GM18508 (cell line): ENCODE data around the gene MORF4L1.
"Not testable (repeated sequence)": the region's sequence is repeated elsewhere in the genome, so short reads cannot be mapped to it uniquely, and the experiment has no call there.

Experiments used
- ATAC-seq: cut with Tn5 transposase; IDR thresholded peaks from one replicate; pipeline ENCODE4 v1.9.1; 2021; ENCODE audit warnings: moderate number of reproducible peaks; ENCODE audit not compliant: insufficient read depth, unreplicated experiment

Gene MORF4L1

GRCh38 chr15:78898540-78898939, 25.9 kb downstream of the MORF4L1 start:
- ATAC-seq: no peak

DNA sequence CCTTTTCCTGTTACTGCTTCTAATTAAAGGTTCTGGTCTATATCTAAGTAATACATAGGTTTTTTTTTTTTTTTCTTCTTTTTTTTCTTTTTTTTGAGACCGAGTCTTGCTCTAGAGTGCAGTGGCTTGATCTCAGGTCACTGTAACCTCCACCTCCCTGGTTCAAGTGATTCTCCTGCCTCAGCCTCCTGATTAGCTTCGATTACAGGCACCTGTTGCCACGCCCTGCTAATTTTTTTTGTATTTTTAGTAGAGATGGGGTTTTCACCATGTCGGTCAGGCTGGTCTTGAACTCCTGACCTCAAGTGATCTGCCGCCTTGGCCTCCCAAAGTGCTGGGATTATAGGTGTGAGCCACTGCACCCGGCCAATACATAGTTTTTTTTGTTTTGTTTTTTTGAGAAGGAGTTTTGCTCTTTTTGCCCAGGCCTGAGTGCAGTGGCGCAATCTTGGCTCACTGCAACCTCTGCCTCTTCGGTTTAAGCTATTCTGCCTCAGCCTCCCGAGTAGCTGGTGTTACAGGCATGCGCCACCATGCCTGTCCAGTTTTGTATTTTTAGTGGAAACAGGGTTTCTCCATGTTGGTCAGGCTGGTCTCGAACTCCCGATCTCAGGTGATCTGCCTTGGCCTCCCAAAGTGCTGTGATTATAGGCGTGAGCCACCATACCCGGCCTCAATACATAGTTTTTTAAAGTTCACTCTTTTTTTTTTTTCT, 28.3 kb downstream of the MORF4L1 start:
- ATAC-seq: not testable (repeated sequence)

DNA sequence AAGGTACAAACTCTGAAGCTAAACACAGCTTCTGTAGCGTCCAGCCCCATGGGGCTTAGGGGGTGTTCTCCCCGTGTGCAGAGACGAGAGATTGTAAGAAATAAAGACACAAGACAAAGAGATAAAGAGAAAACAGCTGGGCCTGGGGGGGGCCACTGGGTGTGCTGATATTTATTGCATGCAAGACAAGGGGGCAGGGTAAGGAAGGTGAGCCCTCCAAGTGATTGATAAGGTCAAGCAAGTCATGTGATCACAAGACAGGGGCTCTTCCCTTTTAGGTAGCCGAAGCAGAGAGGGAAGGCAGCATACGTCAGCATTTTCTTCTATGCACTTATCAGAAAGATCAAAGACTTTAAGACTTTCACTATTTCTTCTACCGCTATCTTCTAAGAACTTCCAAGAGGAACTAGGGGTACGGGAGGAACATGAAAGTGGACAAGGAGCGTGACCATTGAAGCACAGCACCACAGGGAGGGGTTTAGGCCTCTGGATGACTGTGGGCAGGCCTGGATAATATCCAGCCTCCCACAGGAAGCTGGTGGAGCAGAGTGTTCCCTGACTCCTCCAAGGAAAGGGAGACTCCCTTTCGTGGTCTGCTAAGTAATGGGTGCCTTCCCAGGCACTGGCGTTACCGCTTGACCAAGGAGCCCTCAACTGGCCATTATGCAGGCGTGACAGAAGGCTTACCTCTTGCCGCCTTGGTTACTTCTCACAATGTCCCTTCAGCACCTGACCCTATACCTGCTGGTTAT, 29.8 kb downstream of the MORF4L1 start:
- ATAC-seq: not testable (repeated sequence)

DNA sequence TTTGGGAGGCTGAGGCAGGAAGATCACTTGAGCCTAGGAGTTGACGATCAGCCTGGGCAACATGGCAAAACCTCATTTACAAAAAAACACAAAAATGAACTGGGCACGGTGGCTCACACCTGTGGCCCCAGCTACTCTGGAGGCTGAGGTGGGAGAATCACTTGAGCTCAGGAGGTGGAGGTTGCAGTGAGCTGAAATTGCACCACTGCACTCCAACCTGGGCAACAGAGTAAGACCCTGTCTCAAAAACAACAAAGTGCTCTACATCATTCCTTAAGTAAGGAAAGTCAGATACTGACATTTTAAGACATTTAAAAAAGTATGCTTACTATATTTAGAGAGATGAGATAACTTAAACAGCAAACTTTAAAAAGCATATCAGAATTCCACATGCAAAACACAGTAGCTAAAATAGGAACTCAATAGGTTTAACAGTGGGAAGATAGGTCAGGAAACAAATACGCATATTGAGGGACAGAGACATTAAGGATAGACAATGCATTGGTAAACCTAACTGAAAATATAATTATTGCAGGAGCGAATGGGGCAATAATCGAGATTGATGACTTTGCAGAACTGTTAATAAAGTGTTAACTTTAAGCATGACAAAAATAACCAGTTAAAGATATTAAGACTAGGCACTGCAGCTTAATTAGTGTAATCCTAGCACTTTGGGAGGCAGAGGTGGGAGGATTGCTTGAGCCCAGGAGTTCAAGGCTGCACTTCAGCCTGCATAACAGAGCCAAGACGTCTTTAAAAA, 32.1 kb downstream of the MORF4L1 start:
- no peak for ATAC-seq

DNA sequence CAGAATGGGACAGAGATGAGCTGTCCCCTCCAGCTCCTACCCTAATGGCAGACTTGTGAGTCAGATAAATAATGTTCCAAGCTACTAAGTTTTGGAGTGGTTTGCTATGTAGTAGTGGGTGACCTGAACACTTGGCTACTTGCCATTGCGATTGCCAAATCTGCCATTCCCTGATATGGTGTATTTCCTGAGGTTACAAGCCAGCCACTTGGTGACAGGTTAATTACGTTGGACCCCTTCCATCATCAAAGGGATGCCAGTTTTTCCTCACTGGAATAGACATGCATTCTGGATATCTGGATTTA, 33.6 kb downstream of the MORF4L1 start:
- ATAC-seq: no peak

- ATAC-seq: no peak
Measured at GRCh38 chr15:78907577-78907976, 34.9 kb downstream of the MORF4L1 start.

DNA sequence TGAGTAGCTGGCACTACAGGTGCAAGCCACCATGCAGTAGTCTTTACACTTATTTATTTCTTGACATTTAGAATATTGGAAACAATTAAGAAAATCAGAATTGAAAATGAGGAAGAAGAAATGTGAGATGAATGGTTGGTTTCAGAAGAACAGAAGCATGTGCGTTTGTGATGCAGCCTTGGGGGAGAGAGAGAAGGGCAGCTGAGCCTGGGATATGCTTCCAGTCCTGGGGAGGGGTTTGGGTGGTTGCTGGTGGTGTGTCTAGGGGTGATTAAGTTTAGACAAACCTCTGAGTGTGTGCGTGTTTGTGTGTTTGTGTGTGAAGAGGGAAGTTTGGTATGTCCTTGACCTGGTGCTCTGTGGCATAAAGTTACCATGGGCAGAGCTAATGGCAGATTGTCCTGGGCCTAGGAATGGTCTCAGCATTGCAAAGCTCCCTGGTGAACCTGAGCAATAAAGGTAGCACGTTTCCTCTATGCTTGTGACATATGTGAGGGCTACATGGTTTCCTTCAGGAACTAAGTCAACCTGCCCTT, 36.5 kb downstream of the MORF4L1 start:
- ATAC-seq: no peak

DNA sequence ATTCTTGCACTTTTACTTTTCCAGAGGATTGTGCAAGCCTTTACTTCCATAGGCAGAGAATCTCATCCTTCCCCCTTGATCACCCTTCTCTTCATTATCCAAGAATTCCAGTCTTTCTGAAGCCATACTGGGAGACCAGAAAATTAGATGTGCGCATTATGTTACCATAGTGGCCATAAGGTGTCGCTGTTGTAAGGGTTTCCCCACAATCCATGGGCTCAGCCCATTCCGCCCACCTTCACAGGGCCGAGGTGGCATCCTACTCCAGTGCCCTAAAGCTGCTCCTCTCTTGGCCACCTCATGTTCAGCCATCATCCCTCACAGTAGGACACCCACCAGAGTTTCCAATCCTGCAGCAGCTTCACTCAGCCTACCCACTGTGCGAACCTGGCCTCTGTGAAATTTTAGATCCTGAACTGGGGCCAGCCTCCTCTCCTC, 37.1 kb downstream of the MORF4L1 start:
- no peak for ATAC-seq

- ATAC-seq: no peak
Measured at GRCh38 chr15:78910271-78910670, 37.6 kb downstream of the MORF4L1 start.

GRCh38 chr15:78912316-78912715, 39.6 kb downstream of the MORF4L1 start:
- ATAC-seq: no peak

DNA sequence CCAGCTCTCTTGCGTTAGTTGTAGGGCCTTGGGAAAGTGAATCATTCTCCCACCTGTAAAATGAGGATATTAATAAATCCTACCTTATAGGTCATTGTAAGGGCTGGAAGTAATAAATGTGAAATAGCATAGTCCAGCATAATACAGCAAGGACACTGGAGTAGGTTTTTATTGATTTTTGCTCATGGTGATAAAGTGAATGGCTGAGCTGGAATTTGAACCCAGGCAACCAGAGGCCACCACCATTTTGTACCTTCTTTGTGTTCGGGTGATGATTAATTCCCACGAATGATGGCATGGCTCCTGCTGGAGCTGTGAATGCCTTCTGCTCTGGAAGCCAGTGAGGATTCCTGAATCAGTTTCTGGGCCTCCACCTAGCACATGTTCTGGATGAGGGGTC, 40.3 kb downstream of the MORF4L1 start:
- no peak for ATAC-seq

- no peak for ATAC-seq
Measured at GRCh38 chr15:78914027-78914764, 41.5 kb downstream of the MORF4L1 start.

DNA sequence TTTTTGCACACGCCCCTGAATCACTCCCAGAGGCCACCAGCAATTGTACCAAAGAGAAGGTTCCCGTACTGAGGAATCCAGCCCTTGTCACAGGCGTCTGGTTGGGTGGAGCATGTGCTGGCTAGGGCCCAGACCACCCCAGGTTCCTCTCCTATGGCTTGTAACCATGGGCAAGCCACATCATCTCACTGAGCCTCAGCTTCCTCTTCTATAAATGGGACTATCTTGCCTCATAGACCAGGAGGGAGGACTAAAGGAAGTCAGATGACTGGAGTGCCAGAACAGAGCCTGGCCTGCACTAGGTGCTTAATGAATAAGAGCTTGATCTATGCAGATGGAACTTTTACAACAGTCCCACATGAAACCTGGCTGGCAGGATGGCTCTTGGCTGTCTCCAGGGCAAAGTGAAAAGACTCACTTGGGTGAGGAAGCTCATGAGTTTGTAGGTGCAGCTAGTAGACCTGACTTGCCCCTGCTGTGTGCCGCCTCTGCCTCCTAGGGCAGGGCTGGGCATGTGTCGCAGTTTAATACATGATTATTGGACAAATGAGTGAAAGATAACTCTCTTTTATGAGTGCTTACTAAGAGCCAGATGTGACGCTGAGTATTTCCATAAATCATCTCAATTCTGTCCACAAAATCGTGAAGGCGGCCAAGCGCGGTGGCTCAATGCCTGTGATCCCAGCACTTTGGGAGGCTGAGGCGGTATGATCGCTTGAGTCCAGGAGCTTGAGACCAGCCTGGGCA, 42.8 kb downstream of the MORF4L1 start:
- no peak for ATAC-seq

DNA sequence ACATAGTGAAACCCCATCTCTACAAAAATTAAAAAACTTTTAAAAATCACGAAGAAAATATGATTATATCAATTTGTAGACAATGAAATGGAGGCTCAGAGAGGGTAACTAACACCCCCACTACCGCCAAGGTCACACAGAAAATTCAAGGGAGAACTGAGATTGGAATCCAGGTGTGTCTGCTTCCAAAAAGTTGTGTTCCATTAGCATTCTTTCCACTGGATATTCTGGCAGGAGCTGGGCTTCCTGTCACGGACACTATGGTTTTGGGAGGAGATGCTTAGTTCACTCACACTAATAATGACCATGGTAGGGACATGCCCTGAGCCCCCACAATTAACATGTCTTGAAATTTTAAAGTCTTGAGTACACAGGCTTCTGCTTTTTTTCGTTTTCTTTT, 43.4 kb downstream of the MORF4L1 start:
- no peak for ATAC-seq

- ATAC-seq: no peak
Measured at GRCh38 chr15:78917888-78918287, 45.2 kb downstream of the MORF4L1 start.

DNA sequence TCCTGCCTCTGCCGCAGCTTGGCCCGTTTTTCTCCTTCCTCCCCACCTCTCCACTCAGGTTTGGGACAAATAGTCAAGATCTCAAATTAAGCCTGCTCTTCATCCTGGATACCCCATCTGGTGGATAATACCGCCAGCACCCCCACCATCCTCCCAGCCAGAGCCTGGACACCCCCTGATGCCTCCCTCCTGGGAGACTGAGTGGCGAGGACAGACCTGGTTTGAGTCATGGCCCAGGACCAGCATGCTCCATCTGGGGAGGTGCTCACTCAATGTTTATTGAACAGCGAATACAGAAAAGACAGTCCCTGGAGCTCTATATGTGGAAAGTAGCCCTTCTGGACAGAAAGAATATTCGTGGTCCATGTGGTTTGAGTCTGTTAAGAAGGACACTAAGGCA, 48.8 kb downstream of the MORF4L1 start:
- ATAC-seq: no peak

GRCh38 chr15:78921940-78922339, 49.2 kb downstream of the MORF4L1 start:
- ATAC-seq: no peak

DNA sequence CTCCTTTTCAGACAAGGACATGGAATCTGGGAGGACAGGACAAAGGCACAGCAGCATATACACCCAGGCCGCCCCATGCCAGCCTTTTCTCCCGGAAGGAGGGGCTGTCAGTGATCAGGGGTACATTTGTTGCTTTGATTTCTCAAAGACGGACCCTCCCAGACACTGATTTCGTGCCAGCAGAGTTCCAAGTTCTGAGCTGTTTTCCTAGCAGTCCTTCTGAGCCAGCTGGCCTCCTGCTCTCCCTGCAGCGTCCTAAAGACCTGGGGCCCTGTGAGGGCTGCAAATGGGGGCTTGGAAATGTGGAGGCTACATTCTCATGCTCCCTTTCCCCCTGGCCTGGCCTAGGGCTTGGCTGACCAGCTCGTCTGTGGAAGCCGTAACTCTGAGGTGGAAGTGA, 49.8 kb downstream of the MORF4L1 start:
- no peak for ATAC-seq

DNA sequence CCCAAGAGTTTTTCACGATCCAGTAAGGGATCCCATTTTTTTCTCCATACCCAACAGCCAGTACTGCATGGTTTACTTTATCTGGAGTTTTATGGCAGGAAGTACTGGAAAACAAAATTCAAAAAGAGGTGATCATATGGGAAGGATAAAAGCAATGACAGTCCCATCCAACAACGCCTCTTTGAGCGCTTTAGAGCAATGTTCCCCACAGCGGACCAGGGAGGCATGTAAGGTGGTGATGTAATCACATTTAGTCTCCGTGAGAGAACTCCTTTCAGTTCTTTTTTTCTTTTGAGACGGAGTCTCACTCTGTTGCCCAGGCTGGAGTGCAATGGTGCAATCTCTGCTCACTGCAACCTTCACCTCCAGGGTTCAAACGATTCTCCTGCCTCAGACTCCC, 50.3 kb downstream of the MORF4L1 start:
- ATAC-seq: no peak
